ENCODE data around the gene LIG3. TPM values are rescaled to one million over a fixed set of nuclear protein-coding genes. Genes with fewer than 3 reads are reported as not detected.
A peak's percentile ranks its signal among the peaks of the same experiment; 100 is the strongest.

LIG3 gene
- total and polyA plus RNA-seq, 2 of the 13 experiments (the other 11 are each of a cell fraction or from before 2014, with no cell fraction given): 34.4 to 36.2 TPM

- TF ChIP-seq UBTF (CRISPR knock-in tag; IDR thresholded peaks at IDR 0.05) (peak; percentile 42; the same call in 1 of the 2 replicates), YEATS4 (CRISPR knock-in tag; IDR thresholded peaks at IDR 0.05; ENCODE audit: borderline replicate concordance) (peak; percentile 79), ZNF558 (CRISPR knock-in tag; IDR thresholded peaks at IDR 0.05; ENCODE audit: borderline replicate concordance) (peak; percentile 75; the same call in 1 of the 2 replicates), SOX6 (IDR thresholded peaks at IDR 0.05) (no peak), SOX6 (CRISPR knock-in tag; IDR thresholded peaks at IDR 0.05) (no peak), KMT2A (CRISPR knock-in tag; IDR thresholded peaks at IDR 0.05) (0 out of 2 replicates have a peak, but pooled peaks have one; percentile 25), EED (CRISPR knock-in tag; IDR thresholded peaks at IDR 0.05) (no peak), IRF2 (CRISPR knock-in tag; IDR thresholded peaks at IDR 0.05) (peak; percentile 58; the same call in 1 of the 2 replicates), IKZF5 (CRISPR knock-in tag; IDR thresholded peaks at IDR 0.05) (no peak), TFDP1 (CRISPR knock-in tag; IDR thresholded peaks at IDR 0.05; ENCODE audit: borderline replicate concordance) (peak; percentile 78; the same call in 1 of the 2 replicates), ZNF17 (CRISPR knock-in tag; IDR thresholded peaks at IDR 0.05) (no peak), ZMAT3 (CRISPR knock-in tag; conservative IDR thresholded peaks at IDR 0.05) (no peak), ARNTL (CRISPR knock-in tag; IDR thresholded peaks at IDR 0.05) (peak; percentile 74), ZFAT (CRISPR knock-in tag; conservative IDR thresholded peaks at IDR 0.05) (no peak), HNRNPH1 (optimal IDR thresholded peaks at IDR 0.05; ENCODE audit: low read depth, low read length) (no peak), SRY (CRISPR knock-in tag; IDR thresholded peaks at IDR 0.05) (no peak), TBX3 (IDR thresholded peaks at IDR 0.05; ENCODE audit: borderline replicate concordance) (no peak), ZNF335 (CRISPR knock-in tag; IDR thresholded peaks at IDR 0.05) (0 out of 2 replicates have a peak, but pooled peaks have one; percentile 35), SMAD3 (CRISPR knock-in tag; IDR thresholded peaks at IDR 0.05) (no peak), SKI (IDR thresholded peaks at IDR 0.05; ENCODE audit: partially characterized antibody) (no peak), ZNF777 (CRISPR knock-in tag; IDR thresholded peaks at IDR 0.05) (no peak), HMGXB3 (CRISPR knock-in tag; IDR thresholded peaks at IDR 0.05; ENCODE audit: borderline replicate concordance) (no peak), ZNF337 (CRISPR knock-in tag; IDR thresholded peaks at IDR 0.05; ENCODE audit: borderline replicate concordance, low read depth) (no peak), KDM3A (CRISPR knock-in tag; IDR thresholded peaks at IDR 0.05; ENCODE audit: low read depth) (no peak)
Observed at GRCh38 chr17:34980353-34980680, at the start of gene LIG3 (continued).

Measured in HepG2 (cell line).